K562 (cell line): Measurements from ENCODE around the gene GAMT. TPM values are rescaled to one million over a fixed set of nuclear protein-coding genes. Genes with fewer than 3 reads are reported as not detected.

ENCODE experiments used
- ADNP ChIP-seq: fragments of 200-800 bp; sonication (Bioruptor generic); IDR thresholded peaks from 2 replicates; pipeline ENCODE4 v1.6.1; 2016; ENCODE audit warnings: missing genetic modification characterization, missing compliant biosample characterization
- CC2D1A ChIP-seq: fragments of 450-650 bp; IDR thresholded peaks from 2 replicates; pipeline ENCODE4 v1.6.1; 2017; ENCODE audit warnings: mild to moderate bottlenecking
- CHD2 ChIP-seq: IDR thresholded peaks from 2 replicates; pipeline ENCODE4 v1.6.1; 2011; ENCODE audit warnings: low read depth, low read length
- CREM ChIP-seq: IDR thresholded peaks from 2 replicates; pipeline ENCODE4 v1.6.1; 2014; ENCODE audit warnings: antibody characterized with exemption, low read depth
- DPF2 ChIP-seq: fragments of 450-650 bp; IDR thresholded peaks from 2 replicates; pipeline ENCODE4 v1.6.1; 2016
- HDAC2 ChIP-seq: fragments of 450-650 bp; IDR thresholded peaks from 2 replicates; pipeline ENCODE4 v1.6.1; 2016; ENCODE audit warnings: mild to moderate bottlenecking
- HDGF ChIP-seq: fragments of 450-650 bp; IDR thresholded peaks from 2 replicates; pipeline ENCODE4 v1.6.1; 2016
- MEF2A ChIP-seq: IDR thresholded peaks from 2 replicates; pipeline ENCODE4 v1.6.1; 2011; ENCODE audit warnings: low read depth, mild to moderate bottlenecking, low read length, moderate library complexity; ENCODE audit not compliant: control insufficient read depth
- MEF2D ChIP-seq: conservative IDR thresholded peaks from 2 replicates; pipeline ENCODE4 v1.6.1; 2016; ENCODE audit warnings: low read depth, missing genetic modification characterization, missing compliant biosample characterization
- MYNN ChIP-seq, 2 experiments: sonication (generic); formaldehyde crosslinking in 1 of 2; IDR thresholded peaks; 2 replicates each; pipeline versions ENCODE4 v1.5.0 to v1.6.1; 2016 to 2020; ENCODE audit warnings: antibody characterized with exemption in 1 of 2, missing genetic modification reagents in 1 of 2
- NFIC ChIP-seq: fragments of 450-650 bp; IDR thresholded peaks from 2 replicates; pipeline ENCODE4 v1.6.1; 2017; ENCODE audit warnings: mild to moderate bottlenecking, inconsistent platforms
- PHF20 ChIP-seq: fragments of 450-650 bp; IDR thresholded peaks from 2 replicates; pipeline ENCODE4 v1.6.1; 2018; ENCODE audit not compliant: partially characterized antibody
- RBM39 ChIP-seq: fragments of 200-400 bp; formaldehyde crosslinking; optimal IDR thresholded peaks from 2 replicates; pipeline ENCODE3; 2018; ENCODE audit warnings: low read depth, low read length
- SIN3A ChIP-seq, 2 experiments: fragments of 150-350 bp in 1 of 2; IDR thresholded peaks; 2 replicates each; pipeline ENCODE4 v1.6.1; 2011 to 2016; ENCODE audit warnings: borderline replicate concordance in 2 of 2, low read depth in 2 of 2, low read length in 2 of 2, mild to moderate bottlenecking in 2 of 2, moderate library complexity in 2 of 2; ENCODE audit not compliant: control insufficient read depth in 1 of 2
- SMAD4 ChIP-seq: fragments of 250-450 bp; sonication (Bioruptor Pico); conservative IDR thresholded peaks from 2 replicates; pipeline ENCODE4 v1.8.0; 2021; ENCODE audit warnings: inconsistent platforms, mild to moderate bottlenecking, moderate library complexity
- SMARCA5 ChIP-seq: fragments of 450-650 bp; IDR thresholded peaks from 2 replicates; pipeline ENCODE4 v1.6.1; 2016
- SP1 ChIP-seq: sonication (generic); formaldehyde crosslinking; IDR thresholded peaks from 2 replicates; pipeline ENCODE4 v1.8.1; 2022; ENCODE audit warnings: mild to moderate bottlenecking, missing genetic modification reagents
- polyA plus RNA-seq, 8 experiments: library from polyadenylated mRNA; depleted of rRNA in 4 of 8; stranded (reverse) in 5 of 8; unstranded in 3 of 8; fragments of >200 nt; fragmentation: Nextera tagmentation in 2 of 8; fragmentation: Illumina TruSeq in 1 of 8; extraction: Ambion mirVana in 2 of 8; extraction: Trizol in 1 of 8; gene quantifications; 2 replicates each; pipeline versions ENCODE4 v1.2.1 to v1.2.3, GENCODE V29; 2011 to 2014; ENCODE audit warnings: inconsistent platforms in 1 of 8, missing spikeins in 1 of 8
- total RNA-seq, 7 experiments: library from RNA; depleted of rRNA in 6 of 7; stranded (reverse); fragments of >200 nt in 6 of 7; fragmentation: Illumina TruSeq in 2 of 7; extraction: Trizol in 2 of 7; gene quantifications; 2 replicates each; pipeline versions ENCODE4 v1.2.1 to v1.2.3, GENCODE V29; 2011 to 2021; ENCODE audit warnings: low replicate concordance in 1 of 7
- TF ChIP-seq, protein P1 (sequence below): fragments of 250-450 bp; sonication (Bioruptor Pico); IDR thresholded peaks from 2 replicates; pipeline ENCODE4 v1.9.0; 2021; ENCODE audit warnings: mild to moderate bottlenecking, inconsistent platforms
- TF ChIP-seq, protein P2 (sequence below): sonication (generic); formaldehyde crosslinking; IDR thresholded peaks from 2 replicates; pipeline ENCODE4 v1.8.0; 2022; ENCODE audit warnings: missing genetic modification reagents, mild to moderate bottlenecking, moderate library complexity, borderline replicate concordance
- TF ChIP-seq, protein P3 (sequence below): sonication (generic); IDR thresholded peaks from 2 replicates; pipeline ENCODE4 v1.6.1; 2016

Gene GAMT
- total and polyA plus RNA-seq, 9 of the 15 experiments (the other 6 are each of a cell fraction or from before 2014, with no cell fraction given), result 1.3 to 35.3 (median 27.2) TPM

DNA sequence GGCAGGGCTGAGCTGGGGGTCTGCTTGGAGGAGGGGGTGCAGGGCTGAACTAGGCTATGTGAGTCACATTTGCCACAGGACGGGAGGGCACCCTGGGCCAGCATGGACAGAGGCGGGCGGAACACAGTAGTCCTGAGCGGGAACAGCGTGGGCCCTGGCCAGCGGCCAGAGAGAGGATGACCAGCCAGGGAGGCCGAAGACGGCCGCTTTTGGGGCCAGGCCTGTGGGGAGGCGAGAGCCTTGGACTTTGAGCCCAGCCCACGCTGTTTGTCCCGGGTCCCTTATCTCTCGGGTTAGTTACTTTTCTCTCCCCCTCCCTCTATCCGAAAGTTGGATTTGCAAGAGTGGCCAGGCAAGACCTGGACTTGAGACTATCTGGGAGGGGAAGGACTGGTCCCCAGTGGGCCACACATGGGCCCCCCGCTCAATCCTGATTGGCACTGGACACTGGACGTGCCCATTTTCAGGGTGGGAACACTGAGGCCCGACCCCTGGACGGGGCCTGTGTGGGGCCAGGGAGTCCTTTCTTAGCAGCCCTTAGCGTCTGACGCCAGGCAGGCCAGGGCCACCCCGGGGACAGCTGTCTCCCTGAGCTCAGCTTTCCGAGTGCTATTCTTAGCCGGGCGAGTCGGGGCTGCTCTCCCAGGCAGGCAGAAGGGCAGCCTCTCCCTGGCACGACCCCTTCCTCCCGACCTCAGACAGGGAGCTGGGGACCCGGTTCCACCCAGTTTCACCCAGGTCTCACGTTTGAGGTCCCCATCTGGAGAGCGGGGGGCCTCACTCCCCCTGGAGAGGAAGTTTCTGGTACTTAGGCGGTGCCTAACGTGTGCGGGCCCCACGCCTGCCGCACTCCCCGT, 833 bp downstream of the GAMT start (continued):
- TF ChIP-seq SMAD4 (CRISPR knock-in tag) (0 out of 2 replicates have a peak, but pooled peaks have one; percentile 37), MEF2A (peak; percentile 2; the same call in 1 of the 2 replicates), MYNN (IDR thresholded peaks at IDR 0.05) (peak; percentile 13; the same call in 1 of the 2 replicates), MYNN (CRISPR knock-in tag; IDR thresholded peaks at IDR 0.05) (no peak), CHD2 (no peak), ADNP (tag) (peak; percentile 96), MEF2D (0 out of 2 replicates have a peak, but pooled peaks have one; percentile 38), NFIC (peak; percentile 90), DPF2 (peak; percentile 54; the same call in 1 of the 2 replicates), CREM (no peak), RBM39 (peak; percentile 42), PHF20 (peak; percentile 57), CC2D1A (peak; percentile 56; the same call in 1 of the 2 replicates), HDAC2 (peak; percentile 98), SP1 (peak; percentile 40; the same call in 1 of the 2 replicates), HDGF (peak; percentile 87), SMARCA5 (peak; percentile 98), SIN3A (IDR thresholded peaks at IDR 0.05; ENCODE audit: borderline replicate concordance in 2 of 2, control insufficient read depth in 1 of 2, low read depth in 2 of 2, low read length in 2 of 2) (peak in 1 of 2 experiments; percentile 3; a peak in 1 of 4 replicates)
- TF ChIP-seq, protein P1, sequence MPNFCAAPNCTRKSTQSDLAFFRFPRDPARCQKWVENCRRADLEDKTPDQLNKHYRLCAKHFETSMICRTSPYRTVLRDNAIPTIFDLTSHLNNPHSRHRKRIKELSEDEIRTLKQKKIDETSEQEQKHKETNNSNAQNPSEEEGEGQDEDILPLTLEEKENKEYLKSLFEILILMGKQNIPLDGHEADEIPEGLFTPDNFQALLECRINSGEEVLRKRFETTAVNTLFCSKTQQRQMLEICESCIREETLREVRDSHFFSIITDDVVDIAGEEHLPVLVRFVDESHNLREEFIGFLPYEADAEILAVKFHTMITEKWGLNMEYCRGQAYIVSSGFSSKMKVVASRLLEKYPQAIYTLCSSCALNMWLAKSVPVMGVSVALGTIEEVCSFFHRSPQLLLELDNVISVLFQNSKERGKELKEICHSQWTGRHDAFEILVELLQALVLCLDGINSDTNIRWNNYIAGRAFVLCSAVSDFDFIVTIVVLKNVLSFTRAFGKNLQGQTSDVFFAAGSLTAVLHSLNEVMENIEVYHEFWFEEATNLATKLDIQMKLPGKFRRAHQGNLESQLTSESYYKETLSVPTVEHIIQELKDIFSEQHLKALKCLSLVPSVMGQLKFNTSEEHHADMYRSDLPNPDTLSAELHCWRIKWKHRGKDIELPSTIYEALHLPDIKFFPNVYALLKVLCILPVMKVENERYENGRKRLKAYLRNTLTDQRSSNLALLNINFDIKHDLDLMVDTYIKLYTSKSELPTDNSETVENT (CRISPR knock-in tag), result no peak
- TF ChIP-seq, protein P2, sequence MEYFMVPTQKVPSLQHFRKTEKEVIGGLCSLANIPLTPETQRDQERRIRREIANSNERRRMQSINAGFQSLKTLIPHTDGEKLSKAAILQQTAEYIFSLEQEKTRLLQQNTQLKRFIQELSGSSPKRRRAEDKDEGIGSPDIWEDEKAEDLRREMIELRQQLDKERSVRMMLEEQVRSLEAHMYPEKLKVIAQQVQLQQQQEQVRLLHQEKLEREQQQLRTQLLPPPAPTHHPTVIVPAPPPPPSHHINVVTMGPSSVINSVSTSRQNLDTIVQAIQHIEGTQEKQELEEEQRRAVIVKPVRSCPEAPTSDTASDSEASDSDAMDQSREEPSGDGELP (CRISPR knock-in tag), result peak; percentile 62; the same call in 1 of the 2 replicates
- TF ChIP-seq, protein P3, sequence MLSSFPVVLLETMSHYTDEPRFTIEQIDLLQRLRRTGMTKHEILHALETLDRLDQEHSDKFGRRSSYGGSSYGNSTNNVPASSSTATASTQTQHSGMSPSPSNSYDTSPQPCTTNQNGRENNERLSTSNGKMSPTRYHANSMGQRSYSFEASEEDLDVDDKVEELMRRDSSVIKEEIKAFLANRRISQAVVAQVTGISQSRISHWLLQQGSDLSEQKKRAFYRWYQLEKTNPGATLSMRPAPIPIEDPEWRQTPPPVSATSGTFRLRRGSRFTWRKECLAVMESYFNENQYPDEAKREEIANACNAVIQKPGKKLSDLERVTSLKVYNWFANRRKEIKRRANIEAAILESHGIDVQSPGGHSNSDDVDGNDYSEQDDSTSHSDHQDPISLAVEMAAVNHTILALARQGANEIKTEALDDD, result peak; percentile 31; the same call in 1 of the 2 replicates
